GM18508 (cell line): ENCODE results near the gene LMBRD1.

Experiments used
- ATAC-seq: cut with Tn5 transposase; IDR thresholded peaks from one replicate; pipeline ENCODE4 v1.9.1; 2021; ENCODE audit warnings: moderate number of reproducible peaks; ENCODE audit not compliant: insufficient read depth, unreplicated experiment

LMBRD1 gene

GRCh38 chr6:69650703-69651102 lies 146.1 kb downstream of the LMBRD1 start:
- ATAC-seq, result no peak

- no peak for ATAC-seq
Observed at GRCh38 chr6:69647726-69648125, 149.1 kb downstream of the LMBRD1 start.

- no peak for ATAC-seq
Observed at GRCh38 chr6:69643688-69644087, 153.1 kb downstream of the LMBRD1 start.

GRCh38 chr6:69632932-69633331 lies 163.9 kb downstream of the LMBRD1 start:
- ATAC-seq, result no peak

GRCh38 chr6:69631552-69632346 lies 165.1 kb downstream of the LMBRD1 start:
- ATAC-seq, result no peak

- ATAC-seq, result no peak
Observed at GRCh38 chr6:69630767-69631166, 166.0 kb downstream of the LMBRD1 start.

GRCh38 chr6:69627625-69628024 lies 169.2 kb downstream of the LMBRD1 start:
- ATAC-seq, result no peak

- ATAC-seq, result no peak
Observed at GRCh38 chr6:69624944-69625343, 171.9 kb downstream of the LMBRD1 start.
